HG02678 (cell line): ENCODE data around the gene OR52A1.
A peak's percentile ranks its signal among the peaks of the same experiment; 100 is the strongest.

Experiments
- ATAC-seq: cut with Tn5 transposase; IDR thresholded peaks from one replicate; pipeline ENCODE4 v1.9.1; 2021; ENCODE audit warnings: mild to moderate bottlenecking, moderate library complexity; ENCODE audit not compliant: unreplicated experiment

OR52A1 gene

GRCh38 chr11:5136261-5136660, 18.3 kb downstream of the OR52A1 start:
- no peak for ATAC-seq

- no peak for ATAC-seq
Measured at GRCh38 chr11:5131584-5132335, 22.8 kb downstream of the OR52A1 start.

- ATAC-seq, result no peak
Measured at GRCh38 chr11:5129457-5129877, 25.1 kb downstream of the OR52A1 start.

DNA sequence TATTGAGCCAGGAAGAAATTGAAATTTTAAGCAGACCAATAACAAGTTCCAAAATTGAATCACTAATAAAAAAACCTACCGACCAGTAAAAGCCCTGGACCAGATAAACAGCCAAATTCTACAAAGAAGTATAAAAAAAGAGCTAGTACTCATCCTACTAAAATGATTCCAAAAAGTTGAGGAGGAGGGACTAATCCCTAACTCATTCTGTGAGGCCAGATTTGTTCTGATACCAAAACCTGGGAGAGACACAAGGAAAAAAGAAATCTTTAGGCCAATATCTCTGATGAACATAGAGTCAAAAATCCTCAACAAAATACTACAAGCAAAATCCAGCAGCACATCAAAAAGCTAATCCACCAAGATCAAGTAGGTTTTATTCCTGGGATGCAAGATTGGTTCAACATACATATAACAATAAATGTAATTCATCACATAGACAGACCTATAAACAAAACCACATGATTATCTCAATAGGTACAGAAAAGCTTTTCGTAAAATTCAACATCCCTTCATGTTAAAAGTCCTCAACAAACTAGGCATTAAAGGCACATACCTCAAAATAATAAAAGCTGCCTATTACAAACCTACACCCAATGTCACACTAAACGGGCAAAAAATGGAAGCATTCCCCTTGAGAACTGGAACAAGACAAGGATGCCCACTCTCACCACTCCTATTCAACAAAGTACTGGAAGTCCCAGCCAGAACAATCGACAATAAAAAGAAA, 29.5 kb downstream of the OR52A1 start:
- no peak for ATAC-seq

DNA sequence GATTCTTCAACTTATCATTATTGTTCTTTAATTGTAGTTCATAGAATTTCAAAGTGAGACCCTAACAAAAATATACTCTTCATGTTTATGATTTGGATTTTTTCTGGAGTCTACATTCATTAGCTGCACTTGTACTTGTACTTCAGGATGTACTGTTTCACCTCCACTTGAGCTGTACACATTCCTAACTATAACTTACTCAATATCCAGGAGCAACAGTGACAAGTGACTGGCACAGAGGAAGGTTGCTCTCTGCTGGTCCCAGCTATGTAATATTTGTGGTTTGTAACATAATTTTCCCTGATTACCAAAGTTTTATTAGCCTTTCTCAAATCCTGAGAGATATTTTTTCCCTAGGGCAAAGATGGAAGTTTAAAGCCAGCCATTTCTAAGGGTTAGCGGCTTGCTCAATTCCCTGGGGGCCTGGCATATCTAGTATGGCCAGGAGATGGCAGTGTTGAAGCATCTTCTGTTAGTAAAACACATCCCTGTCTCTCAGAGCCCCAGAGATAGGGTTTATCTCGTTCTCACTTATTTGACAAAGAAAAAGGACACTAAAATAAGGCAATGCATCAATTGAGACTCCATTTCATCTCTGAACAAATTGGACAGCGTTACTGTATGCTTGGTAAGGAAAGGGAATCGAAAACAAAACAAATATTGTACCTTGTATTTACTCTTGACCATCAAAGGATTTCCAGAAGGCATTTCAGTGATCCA, 30.6 kb downstream of the OR52A1 start:
- peak; percentile 95 for ATAC-seq

DNA sequence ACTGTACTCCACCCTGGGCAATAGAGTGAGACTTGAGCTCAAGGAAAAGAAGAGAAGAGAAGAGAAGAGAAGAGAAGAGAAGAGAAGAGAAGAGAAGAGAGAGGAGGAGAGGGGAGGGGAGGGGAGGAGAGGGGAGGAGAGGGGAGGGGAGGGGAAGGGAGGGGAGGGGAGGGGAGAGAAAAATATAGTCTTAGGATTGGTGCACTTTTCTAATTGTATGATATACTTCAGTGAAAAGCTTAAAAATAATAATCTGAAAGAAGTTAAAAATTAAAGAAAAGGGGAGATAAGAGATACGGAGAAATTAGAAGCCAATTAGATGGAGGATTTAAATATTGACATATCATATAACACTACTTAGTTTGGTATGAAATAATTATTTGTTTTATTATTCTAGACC, 35.7 kb downstream of the OR52A1 start:
- ATAC-seq, result no peak

- no peak for ATAC-seq
Measured at GRCh38 chr11:5117588-5117987, 37.0 kb downstream of the OR52A1 start.

- no peak for ATAC-seq
Measured at GRCh38 chr11:5115339-5115738, 39.2 kb downstream of the OR52A1 start.

DNA sequence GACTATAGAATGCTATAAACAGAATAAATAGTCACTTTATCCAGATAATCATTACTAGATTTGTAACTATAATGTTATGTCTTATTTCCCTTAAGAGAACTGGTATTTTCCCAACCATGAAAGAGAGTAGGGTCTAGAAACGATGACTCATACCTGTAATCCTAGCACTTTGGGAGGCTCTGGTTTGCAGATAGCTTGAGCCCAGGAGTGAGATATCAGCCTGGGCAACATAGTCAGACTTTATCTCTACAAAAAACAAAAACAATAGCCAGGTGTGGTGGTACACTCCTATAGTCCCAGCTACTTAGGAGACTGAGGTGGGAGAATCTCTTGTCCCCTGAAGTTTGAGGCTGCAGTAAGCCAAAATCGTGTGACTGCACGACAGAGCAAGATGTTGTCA, 47.3 kb downstream of the OR52A1 start:
- no peak for ATAC-seq

DNA sequence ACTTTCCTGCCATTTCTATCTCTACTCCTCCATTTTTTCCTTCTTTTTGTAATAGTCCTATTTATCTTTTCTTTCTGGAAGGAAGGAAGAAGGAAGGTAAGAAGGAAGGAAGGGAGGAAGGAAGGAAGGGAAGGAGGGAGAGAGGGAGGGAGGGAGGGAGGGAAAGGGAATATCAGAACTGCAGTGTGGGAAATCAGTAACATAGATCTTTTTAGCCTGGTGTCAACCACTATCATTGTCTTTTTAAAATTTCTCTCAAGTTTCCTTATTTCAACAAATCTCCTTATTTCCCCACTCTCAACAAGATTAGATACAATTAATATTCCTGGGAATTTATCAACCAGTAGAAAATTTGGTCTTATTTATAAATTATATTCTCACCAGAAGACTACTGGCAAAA, 51.5 kb downstream of the OR52A1 start:
- ATAC-seq, result no peak

- ATAC-seq, result no peak
Measured at GRCh38 chr11:5102246-5102645, 52.3 kb downstream of the OR52A1 start.

GRCh38 chr11:5096011-5096410, 58.5 kb downstream of the OR52A1 start:
- ATAC-seq, result no peak
